WTC11 (cell line): ENCODE data around the gene TMEM259. TPM values are rescaled to one million over a fixed set of nuclear protein-coding genes. Genes with fewer than 3 reads are reported as not detected.

ENCODE experiments used
- ATAC-seq: fragments of 200-7000 bp; cut with Tn5 transposase; 2 replicates; pipeline ENCODE4 v1.10.0; 2021; ENCODE audit warnings: mild to moderate bottlenecking, moderate library complexity
- CTCF ChIA-PET: fragments of 300-600 bp; sonication (Branson Sonifier 250); formaldehyde crosslinking; loops from one replicate; lab custom pipeline; 2021; ENCODE audit warnings: antibody characterized with exemption; lab: Charles Lee
- POLR2A ChIA-PET: fragments of 350-600 bp; sonication (Branson Sonifier 250); formaldehyde crosslinking; loops from one replicate; lab custom pipeline; 2021; ENCODE audit warnings: antibody characterized with exemption; lab: Charles Lee
- DNase-seq: peaks from one replicate; pipeline ENCODE4 v3.0.0; 2021; ENCODE audit warnings: low spot score
- H3K27ac Mint-ChIP-seq: 2 replicates; pipeline ENCODE4 v1.8.0; 2021; ENCODE audit warnings: mixed read lengths
- H3K27me3 Mint-ChIP-seq: 2 replicates; pipeline ENCODE4 v1.8.0; 2021; ENCODE audit warnings: low read depth, mild to moderate bottlenecking, moderate library complexity, mixed read lengths
- H3K36me3 Mint-ChIP-seq: 2 replicates; pipeline ENCODE4 v1.8.0; 2021; ENCODE audit warnings: mixed read lengths
- H3K4me1 Mint-ChIP-seq: 2 replicates; pipeline ENCODE4 v1.8.0; 2022; ENCODE audit warnings: mixed read lengths
- H3K4me3 Mint-ChIP-seq: 2 replicates; pipeline ENCODE4 v1.8.0; 2021; ENCODE audit warnings: mild to moderate bottlenecking, moderate library complexity, mixed read lengths
- H3K9me3 Mint-ChIP-seq: 2 replicates; pipeline ENCODE4 v1.8.0; 2021; ENCODE audit warnings: mixed read lengths
- ATF3 ChIP-seq: sonication (generic); formaldehyde crosslinking; conservative IDR thresholded peaks from 2 replicates; pipeline ENCODE4 v1.8.1; 2022; ENCODE audit warnings: mild to moderate bottlenecking, missing genetic modification reagents
- ESRRA ChIP-seq: sonication (generic); formaldehyde crosslinking; IDR thresholded peaks from 2 replicates; pipeline ENCODE4 v1.8.1; 2022; ENCODE audit warnings: mild to moderate bottlenecking, missing genetic modification reagents, borderline replicate concordance
- HMGXB4 ChIP-seq: sonication (generic); formaldehyde crosslinking; IDR thresholded peaks from 2 replicates; pipeline ENCODE4 v1.8.1; 2023; ENCODE audit warnings: mild to moderate bottlenecking, moderate library complexity, missing genetic modification reagents
- JUN ChIP-seq: sonication (generic); formaldehyde crosslinking; IDR thresholded peaks from 2 replicates; pipeline ENCODE4 v1.8.0; 2023; ENCODE audit warnings: mild to moderate bottlenecking, missing genetic modification reagents
- MLX ChIP-seq: sonication (generic); formaldehyde crosslinking; IDR thresholded peaks from 2 replicates; pipeline ENCODE4 v1.8.1; 2023; ENCODE audit warnings: mild to moderate bottlenecking, missing genetic modification reagents, moderate library complexity
- NFATC4 ChIP-seq: fragments of 250-450 bp; sonication (Bioruptor Pico); IDR thresholded peaks from 2 replicates; pipeline ENCODE4 v1.9.0; 2021; ENCODE audit warnings: mild to moderate bottlenecking
- NR1H2 ChIP-seq: sonication (generic); formaldehyde crosslinking; IDR thresholded peaks from 2 replicates; pipeline ENCODE4 v1.9.0; 2021; ENCODE audit warnings: mild to moderate bottlenecking, moderate library complexity, missing genetic modification reagents
- SOX15 ChIP-seq: fragments of 250-450 bp; sonication (Bioruptor Pico); IDR thresholded peaks from 2 replicates; pipeline ENCODE4 v1.9.0; 2021; ENCODE audit warnings: mild to moderate bottlenecking
- SP1 ChIP-seq: sonication (generic); formaldehyde crosslinking; conservative IDR thresholded peaks from 2 replicates; pipeline ENCODE4 v1.8.1; 2022; ENCODE audit warnings: missing genetic modification reagents
- TEAD1 ChIP-seq: sonication (generic); formaldehyde crosslinking; IDR thresholded peaks from 2 replicates; pipeline ENCODE4 v1.8.0; 2022; ENCODE audit warnings: mild to moderate bottlenecking, missing genetic modification reagents
- TEAD4 ChIP-seq: sonication (generic); formaldehyde crosslinking; IDR thresholded peaks from 2 replicates; pipeline ENCODE4 v1.8.0; 2022; ENCODE audit warnings: mild to moderate bottlenecking, missing genetic modification reagents
- ZNF121 ChIP-seq: sonication (generic); formaldehyde crosslinking; IDR thresholded peaks from 2 replicates; pipeline ENCODE4 v1.8.0; 2023; ENCODE audit warnings: missing genetic modification reagents
- ZNF232 ChIP-seq: sonication (generic); formaldehyde crosslinking; IDR thresholded peaks from 2 replicates; pipeline ENCODE4 v1.8.0; 2022; ENCODE audit warnings: mild to moderate bottlenecking, missing genetic modification reagents
- total RNA-seq: library from RNA; stranded (reverse); gene quantifications from 3 replicates; pipeline ENCODE4 v1.2.3, GENCODE V29; 2021
- TF ChIP-seq, protein P1 (sequence below): sonication (generic); formaldehyde crosslinking; IDR thresholded peaks from 2 replicates; pipeline ENCODE4 v1.8.0; 2022; ENCODE audit warnings: missing genetic modification reagents
- TF ChIP-seq, protein P2 (sequence below): fragments of 200-600 bp; IDR thresholded peaks from 2 replicates; pipeline ENCODE4 v1.8.0; 2022; ENCODE audit warnings: antibody characterized with exemption
- TF ChIP-seq, protein P3 (sequence below): fragments of 250-450 bp; sonication (Bioruptor Pico); IDR thresholded peaks from 2 replicates; pipeline ENCODE4 v1.8.0; 2021; ENCODE audit warnings: mild to moderate bottlenecking
- TF ChIP-seq, protein P4 (sequence below): sonication (generic); formaldehyde crosslinking; conservative IDR thresholded peaks from 2 replicates; pipeline ENCODE4 v1.8.1; 2023; ENCODE audit warnings: mild to moderate bottlenecking, low read depth, missing genetic modification reagents, moderate library complexity
- TF ChIP-seq, protein P5 (sequence below): sonication (generic); formaldehyde crosslinking; IDR thresholded peaks from 2 replicates; pipeline ENCODE4 v1.8.1; 2022; ENCODE audit warnings: low read depth, mild to moderate bottlenecking, moderate library complexity, missing genetic modification reagents, borderline replicate concordance

TMEM259 gene
- total RNA-seq, 1 experiment from 2014 or later, result 202 TPM

GRCh38 chr19:1000095-1000494 lies 20.8 kb downstream of the TMEM259 start, which contains the start of gene GRIN3B (continued):
- TF ChIP-seq, protein P1, sequence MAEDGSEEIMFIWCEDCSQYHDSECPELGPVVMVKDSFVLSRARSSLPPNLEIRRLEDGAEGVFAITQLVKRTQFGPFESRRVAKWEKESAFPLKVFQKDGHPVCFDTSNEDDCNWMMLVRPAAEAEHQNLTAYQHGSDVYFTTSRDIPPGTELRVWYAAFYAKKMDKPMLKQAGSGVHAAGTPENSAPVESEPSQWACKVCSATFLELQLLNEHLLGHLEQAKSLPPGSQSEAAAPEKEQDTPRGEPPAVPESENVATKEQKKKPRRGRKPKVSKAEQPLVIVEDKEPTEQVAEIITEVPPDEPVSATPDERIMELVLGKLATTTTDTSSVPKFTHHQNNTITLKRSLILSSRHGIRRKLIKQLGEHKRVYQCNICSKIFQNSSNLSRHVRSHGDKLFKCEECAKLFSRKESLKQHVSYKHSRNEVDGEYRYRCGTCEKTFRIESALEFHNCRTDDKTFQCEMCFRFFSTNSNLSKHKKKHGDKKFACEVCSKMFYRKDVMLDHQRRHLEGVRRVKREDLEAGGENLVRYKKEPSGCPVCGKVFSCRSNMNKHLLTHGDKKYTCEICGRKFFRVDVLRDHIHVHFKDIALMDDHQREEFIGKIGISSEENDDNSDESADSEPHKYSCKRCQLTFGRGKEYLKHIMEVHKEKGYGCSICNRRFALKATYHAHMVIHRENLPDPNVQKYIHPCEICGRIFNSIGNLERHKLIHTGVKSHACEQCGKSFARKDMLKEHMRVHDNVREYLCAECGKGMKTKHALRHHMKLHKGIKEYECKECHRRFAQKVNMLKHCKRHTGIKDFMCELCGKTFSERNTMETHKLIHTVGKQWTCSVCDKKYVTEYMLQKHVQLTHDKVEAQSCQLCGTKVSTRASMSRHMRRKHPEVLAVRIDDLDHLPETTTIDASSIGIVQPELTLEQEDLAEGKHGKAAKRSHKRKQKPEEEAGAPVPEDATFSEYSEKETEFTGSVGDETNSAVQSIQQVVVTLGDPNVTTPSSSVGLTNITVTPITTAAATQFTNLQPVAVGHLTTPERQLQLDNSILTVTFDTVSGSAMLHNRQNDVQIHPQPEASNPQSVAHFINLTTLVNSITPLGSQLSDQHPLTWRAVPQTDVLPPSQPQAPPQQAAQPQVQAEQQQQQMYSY, result no peak
- TF ChIP-seq SOX15 (CRISPR knock-in tag), result no peak
- no peak for TF ChIP-seq ZNF232 (CRISPR knock-in tag)
- TF ChIP-seq TEAD4 (CRISPR knock-in tag), result no peak
- TF ChIP-seq, protein P2, sequence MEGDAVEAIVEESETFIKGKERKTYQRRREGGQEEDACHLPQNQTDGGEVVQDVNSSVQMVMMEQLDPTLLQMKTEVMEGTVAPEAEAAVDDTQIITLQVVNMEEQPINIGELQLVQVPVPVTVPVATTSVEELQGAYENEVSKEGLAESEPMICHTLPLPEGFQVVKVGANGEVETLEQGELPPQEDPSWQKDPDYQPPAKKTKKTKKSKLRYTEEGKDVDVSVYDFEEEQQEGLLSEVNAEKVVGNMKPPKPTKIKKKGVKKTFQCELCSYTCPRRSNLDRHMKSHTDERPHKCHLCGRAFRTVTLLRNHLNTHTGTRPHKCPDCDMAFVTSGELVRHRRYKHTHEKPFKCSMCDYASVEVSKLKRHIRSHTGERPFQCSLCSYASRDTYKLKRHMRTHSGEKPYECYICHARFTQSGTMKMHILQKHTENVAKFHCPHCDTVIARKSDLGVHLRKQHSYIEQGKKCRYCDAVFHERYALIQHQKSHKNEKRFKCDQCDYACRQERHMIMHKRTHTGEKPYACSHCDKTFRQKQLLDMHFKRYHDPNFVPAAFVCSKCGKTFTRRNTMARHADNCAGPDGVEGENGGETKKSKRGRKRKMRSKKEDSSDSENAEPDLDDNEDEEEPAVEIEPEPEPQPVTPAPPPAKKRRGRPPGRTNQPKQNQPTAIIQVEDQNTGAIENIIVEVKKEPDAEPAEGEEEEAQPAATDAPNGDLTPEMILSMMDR, result peak; percentile 65; the same call in 1 of the 2 replicates
- TF ChIP-seq HMGXB4 (CRISPR knock-in tag), result peak; percentile 81; the same call in 1 of the 2 replicates
- no peak for TF ChIP-seq ZNF121 (CRISPR knock-in tag)
- no peak for TF ChIP-seq ESRRA (CRISPR knock-in tag)
- TF ChIP-seq, protein P3, sequence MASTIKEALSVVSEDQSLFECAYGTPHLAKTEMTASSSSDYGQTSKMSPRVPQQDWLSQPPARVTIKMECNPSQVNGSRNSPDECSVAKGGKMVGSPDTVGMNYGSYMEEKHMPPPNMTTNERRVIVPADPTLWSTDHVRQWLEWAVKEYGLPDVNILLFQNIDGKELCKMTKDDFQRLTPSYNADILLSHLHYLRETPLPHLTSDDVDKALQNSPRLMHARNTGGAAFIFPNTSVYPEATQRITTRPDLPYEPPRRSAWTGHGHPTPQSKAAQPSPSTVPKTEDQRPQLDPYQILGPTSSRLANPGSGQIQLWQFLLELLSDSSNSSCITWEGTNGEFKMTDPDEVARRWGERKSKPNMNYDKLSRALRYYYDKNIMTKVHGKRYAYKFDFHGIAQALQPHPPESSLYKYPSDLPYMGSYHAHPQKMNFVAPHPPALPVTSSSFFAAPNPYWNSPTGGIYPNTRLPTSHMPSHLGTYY (CRISPR knock-in tag), result no peak
- TF ChIP-seq SP1, result 0 out of 2 replicates have a peak, but pooled peaks have one; percentile 12
- TF ChIP-seq, all 79 proteins: peak for 4

GRCh38 chr19:999379-999719 lies 21.6 kb downstream of the TMEM259 start:
- CTCF ChIA-PET, result interaction anchor here (1.1 to 1.7 kb wide), 3 partner anchors 20 to 245 kb away, joined by 3 to 4 read pairs (median 3); no protein-coding TSS in a partner anchor
- no peak for TF ChIP-seq JUN
- TF ChIP-seq NR1H2, result no peak
- no peak for TF ChIP-seq NFATC4 (CRISPR knock-in tag)
- no peak for TF ChIP-seq ATF3 (CRISPR knock-in tag)
- no peak for TF ChIP-seq MLX (CRISPR knock-in tag)
- TF ChIP-seq, protein P4, sequence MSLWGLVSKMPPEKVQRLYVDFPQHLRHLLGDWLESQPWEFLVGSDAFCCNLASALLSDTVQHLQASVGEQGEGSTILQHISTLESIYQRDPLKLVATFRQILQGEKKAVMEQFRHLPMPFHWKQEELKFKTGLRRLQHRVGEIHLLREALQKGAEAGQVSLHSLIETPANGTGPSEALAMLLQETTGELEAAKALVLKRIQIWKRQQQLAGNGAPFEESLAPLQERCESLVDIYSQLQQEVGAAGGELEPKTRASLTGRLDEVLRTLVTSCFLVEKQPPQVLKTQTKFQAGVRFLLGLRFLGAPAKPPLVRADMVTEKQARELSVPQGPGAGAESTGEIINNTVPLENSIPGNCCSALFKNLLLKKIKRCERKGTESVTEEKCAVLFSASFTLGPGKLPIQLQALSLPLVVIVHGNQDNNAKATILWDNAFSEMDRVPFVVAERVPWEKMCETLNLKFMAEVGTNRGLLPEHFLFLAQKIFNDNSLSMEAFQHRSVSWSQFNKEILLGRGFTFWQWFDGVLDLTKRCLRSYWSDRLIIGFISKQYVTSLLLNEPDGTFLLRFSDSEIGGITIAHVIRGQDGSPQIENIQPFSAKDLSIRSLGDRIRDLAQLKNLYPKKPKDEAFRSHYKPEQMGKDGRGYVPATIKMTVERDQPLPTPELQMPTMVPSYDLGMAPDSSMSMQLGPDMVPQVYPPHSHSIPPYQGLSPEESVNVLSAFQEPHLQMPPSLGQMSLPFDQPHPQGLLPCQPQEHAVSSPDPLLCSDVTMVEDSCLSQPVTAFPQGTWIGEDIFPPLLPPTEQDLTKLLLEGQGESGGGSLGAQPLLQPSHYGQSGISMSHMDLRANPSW (CRISPR knock-in tag), result no peak
- TF ChIP-seq ZNF121 (CRISPR knock-in tag), result no peak
- no peak for TF ChIP-seq ESRRA (CRISPR knock-in tag)
- TF ChIP-seq TEAD1 (CRISPR knock-in tag), result no peak
- TF ChIP-seq, protein P5, sequence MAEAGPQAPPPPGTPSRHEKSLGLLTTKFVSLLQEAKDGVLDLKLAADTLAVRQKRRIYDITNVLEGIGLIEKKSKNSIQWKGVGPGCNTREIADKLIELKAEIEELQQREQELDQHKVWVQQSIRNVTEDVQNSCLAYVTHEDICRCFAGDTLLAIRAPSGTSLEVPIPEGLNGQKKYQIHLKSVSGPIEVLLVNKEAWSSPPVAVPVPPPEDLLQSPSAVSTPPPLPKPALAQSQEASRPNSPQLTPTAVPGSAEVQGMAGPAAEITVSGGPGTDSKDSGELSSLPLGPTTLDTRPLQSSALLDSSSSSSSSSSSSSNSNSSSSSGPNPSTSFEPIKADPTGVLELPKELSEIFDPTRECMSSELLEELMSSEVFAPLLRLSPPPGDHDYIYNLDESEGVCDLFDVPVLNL (CRISPR knock-in tag), result no peak
- TF ChIP-seq, protein P1, result no peak

More at GRCh38 chr19:999379-999719, 21.6 kb downstream of the TMEM259 start:
- DNase-seq, result no peak
- H3K9me3 Mint-ChIP-seq, result no peaks in the 10 kb centered on the region
- peaks cover 5% of the 10 kb centered on the region; the same call in 1 of the 2 replicates for H3K4me1 Mint-ChIP-seq
- H3K4me3 Mint-ChIP-seq, result peak overlapping the region; percentile 53
- ATAC-seq, result no peak
- POLR2A ChIA-PET, result interaction anchor here (0.6 kb wide), 1 partner anchor 29 kb away, joined by 3 read pairs; no protein-coding TSS in a partner anchor
- no peak overlapping the region for H3K27ac Mint-ChIP-seq
- H3K36me3 Mint-ChIP-seq, result no peaks in the 10 kb centered on the region
- H3K27me3 Mint-ChIP-seq, result peaks cover 49% of the 10 kb centered on the region
